GM10847 (cell line): ENCODE data around the gene TMEM190.

ENCODE experiments used
- POLR2A ChIP-seq: IDR thresholded peaks from 2 replicates; pipeline ENCODE4 v1.6.1; 2011; ENCODE audit not compliant: insufficient read length; ENCODE audit errors: extremely low read depth

Gene TMEM190

DNA sequence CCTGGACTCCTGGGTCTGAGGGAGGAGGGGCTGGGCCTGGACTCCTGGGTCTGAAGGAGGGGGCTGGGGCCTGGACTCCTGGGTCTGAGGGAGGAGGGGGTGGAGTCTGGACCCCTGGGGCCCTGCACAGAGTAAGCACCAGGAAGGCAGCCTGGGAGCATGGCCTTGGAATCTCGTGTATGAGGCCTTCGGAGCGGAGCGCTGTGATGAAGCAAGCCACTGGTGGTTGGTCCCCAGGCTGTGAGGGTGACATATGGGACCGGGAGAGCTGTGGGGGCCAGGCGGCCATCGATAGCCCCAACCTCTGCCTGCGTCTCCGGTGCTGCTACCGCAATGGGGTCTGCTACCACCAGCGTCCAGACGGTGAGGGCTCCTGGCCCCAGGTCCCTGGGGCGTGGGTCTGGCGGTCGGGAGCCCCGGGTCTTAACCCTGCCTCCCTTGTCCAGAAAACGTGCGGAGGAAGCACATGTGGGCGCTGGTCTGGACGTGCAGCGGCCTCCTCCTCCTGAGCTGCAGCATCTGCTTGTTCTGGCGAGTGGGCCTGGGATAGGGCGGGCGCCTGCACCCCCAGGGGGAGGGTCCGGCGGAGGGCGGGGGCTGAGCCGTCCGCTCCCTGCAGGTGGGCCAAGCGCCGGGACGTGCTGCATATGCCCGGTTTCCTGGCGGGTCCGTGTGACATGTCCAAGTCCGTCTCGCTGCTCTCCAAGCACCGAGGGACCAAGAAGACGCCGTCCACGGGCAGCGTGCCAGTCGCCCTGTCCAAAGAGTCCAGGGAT is 918 bp downstream of the TMEM190 start:
- TF ChIP-seq POLR2A: no peak

DNA sequence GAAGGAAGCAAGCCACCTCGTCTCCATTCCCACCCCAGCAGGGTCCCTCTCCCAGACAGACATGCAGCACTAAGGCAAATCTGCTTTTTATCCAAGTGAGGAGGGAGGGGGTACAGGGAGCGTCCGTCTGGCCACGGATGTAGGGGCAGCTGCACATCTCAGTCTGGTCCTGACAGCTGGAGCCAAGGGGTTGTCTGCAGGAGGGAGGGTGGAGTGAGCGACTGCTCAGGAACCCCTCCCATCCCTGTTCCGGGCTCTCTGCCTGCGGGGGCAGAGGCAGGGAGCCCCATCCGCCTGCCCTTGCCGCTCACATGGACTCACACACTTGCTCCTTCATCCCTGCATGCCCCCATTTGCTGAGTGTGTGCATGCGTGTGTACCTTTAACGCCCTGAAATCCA is 2.5 kb downstream of the TMEM190 start:
- no peak for TF ChIP-seq POLR2A

DNA sequence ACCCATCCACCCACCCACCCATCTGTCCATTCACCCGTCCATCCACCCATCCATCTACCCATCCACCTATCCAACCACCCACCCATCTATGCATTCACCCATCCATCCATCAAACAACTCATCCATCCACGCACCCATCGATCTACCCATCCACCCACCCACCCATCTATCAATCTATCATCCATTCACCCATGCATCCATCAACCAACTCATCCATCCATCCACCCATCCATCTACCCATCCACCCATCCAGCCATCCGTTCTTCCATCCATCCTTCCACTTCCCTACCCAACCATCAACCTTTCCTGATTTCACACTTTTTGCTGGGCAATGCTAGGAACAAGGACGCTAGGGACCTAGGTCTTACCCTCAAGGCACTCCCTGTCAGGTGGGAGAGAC is 5.4 kb downstream of the TMEM190 start:
- no peak for TF ChIP-seq POLR2A

DNA sequence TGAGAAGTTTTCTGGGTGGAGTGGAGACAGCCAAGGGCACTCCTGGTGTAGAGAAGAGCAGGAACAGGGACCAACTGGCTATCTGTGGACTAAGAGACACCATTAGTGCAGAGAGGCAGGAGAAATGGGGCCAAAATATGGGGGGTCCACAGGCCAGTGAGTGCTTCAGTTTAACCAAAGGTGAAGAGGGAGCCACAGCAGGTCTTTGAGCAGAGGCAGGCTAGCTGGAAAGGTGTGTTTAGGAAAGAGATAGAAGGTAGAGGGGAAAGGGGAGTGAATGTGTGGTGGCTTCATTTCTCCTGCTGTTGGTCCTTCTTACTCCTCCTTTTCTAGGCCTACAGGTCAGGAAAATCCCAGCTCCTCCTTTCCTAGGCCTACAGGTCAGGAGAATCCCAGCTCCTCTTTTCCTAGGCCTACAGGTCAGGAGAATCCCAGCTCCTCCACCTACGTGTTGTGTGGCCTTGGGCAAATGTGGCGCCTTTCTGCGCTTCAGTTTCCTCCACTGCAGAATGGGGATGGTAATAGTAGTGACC is 6.0 kb downstream of the TMEM190 start:
- no peak for TF ChIP-seq POLR2A

DNA sequence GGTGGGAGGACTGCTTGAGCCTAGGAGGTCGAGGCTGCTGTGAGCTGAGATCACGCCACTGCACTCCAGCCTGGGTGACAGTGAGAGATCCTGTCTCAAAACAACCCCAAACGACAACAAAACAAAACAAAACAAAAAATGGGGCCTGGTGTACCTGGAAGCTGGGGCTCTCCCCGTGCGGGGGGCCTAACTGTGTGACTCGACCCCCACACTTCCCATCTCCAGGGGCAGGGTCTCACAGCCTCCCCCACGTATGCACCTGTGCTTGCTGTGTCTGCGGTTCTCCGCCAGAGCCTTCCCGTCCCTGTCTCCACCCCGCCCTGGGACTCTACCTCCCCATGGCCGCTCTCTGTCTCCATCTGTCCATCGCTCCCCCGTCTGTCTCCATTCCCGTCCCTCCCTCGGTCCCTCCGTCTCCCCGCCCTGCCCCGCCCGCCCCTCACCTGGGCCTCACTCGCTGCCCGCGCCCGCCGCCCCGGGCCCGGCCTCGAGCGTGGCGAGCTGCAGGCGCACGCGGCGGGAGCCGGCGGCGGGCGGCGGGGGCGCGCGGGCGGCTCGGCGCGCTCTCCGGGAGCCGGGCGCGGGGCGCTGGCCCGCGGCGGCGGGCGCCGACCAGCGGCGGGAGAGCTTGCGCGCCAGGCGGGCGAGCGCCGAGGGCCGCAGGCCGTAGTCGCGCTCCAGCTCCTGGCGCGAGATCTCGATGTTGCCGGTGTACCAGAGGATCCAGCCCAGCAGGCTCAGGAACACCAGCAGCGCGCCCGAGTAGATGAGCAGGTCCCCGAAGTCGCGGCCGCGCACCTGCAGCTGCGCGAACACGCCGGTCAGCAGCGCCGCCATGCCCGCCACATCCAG is 6.9 kb downstream of the TMEM190 start:
- TF ChIP-seq POLR2A: peak; percentile 43

DNA sequence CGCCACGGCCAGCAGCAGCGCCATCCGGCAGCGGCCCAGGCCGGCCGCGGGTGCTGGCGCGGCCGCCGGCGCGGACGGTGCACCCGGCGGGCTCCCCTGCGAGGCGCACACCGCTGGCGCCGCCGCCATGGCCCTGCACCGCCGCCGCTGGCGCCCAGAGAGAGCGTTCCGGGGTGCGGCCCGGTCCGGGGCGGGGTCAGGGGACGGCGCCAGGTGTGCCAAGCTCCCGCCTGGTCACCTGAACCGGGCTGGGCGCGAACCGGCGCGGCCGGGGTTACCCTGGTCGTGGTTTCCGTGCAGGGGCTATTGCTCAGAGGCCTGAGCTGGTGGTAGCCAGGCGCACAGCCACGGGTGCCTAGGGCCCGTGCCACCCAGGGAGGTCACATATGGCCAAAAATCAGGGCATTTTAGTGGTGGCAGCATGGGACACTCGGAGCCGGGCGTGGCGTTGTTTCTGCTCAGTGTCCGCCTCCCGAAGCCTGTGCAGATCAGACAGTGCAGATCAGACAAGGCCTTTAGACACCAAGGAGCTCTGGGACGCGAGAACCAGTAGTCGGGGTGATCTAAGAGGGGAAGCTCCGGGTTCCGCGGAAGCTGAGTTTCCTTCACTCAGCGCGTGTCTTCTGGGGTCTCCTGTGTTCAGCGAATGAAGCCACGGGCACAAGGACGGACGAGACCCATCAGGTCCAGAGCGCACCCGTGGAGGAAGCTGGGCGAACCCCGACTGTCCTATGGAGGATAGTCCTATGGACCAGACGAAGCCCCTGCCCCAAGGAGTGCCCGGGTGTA is 7.7 kb downstream of the TMEM190 start, which contains the start of gene TMEM238:
TMEM238 (minus strand) TSS at position 162 of the 789 bp plus-strand sequence; CDS start at position 129, 33 bp downstream.
- no peak for TF ChIP-seq POLR2A

DNA sequence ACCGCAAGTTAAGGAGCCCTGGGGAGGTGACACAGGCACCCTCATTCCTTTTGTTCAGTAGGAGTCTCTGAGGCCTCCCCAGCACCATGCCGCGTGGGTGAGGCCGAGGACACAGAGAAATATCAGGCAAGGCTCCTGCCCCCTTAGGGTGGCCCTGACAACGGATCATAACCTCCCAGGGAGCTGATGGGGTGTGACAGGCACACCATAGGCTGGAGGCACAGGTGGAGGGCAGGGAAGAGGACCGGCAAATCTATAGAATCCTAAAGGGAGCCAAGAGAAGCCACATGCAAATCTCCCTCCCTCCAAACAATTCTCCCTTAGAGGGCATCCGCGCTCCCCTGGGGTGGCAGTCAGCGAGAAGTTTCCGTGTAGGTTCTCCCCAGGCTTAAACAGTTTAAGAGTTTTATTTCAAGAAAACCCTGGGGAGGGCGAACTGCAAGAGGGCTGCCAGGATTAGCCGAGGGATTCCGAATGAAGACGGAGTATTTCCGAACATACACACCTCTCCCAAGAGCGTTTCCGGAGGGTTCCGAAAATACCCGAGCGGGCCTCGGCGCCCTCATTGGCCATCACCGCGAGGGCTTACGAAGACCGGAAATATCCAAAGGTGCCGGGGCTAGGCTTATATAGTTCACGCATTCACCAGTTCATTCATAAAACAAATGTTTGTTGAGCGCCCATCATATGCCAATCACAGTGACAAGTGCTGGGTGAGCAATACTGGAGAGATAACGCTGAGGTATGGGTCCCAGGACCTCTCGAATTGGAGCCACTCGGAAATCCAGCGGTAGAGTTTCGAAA is 8.5 kb downstream of the TMEM190 start:
- TF ChIP-seq POLR2A: no peak

DNA sequence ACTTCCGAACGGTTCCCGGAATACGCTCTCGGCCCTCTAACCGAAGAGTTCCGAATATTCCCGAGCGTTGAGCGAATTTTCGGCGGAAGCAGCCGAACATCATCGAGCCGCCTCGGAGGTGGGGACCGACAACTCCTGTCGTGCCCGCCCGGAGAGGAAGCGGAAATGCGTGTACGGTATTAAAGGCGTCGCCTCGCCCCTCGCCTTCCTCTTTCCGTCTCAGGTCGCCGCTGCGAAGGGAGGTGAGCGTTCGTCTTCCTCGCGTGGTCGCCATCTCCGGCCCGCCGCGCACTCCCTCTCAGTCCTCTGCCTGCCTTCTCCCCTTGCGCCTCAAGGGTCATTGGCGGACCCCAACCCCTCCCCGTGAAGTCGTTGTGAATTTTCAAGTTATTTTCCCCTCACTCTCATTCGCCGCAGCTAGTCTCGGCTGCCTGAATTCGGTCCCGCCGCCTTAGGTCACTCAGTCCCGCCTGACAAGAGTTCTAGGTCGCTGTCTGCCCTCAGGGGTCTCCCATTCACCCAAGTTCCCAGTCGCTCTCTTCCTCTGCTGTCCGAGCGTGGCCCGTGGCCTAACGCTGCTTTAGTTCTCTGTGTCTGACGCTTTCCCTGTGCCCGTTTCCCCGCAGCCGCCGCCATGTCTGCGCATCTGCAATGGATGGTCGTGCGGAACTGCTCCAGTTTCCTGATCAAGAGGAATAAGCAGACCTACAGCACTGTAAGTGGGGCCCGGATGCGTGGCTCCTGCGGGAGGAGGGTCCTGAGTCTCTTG is 9.3 kb downstream of the TMEM190 start, which contains the start of gene RPL28:
RPL28 (plus strand) TSS at position 209 of the 769 bp plus-strand sequence; CDS start at position 635, 426 bp downstream.
- TF ChIP-seq POLR2A: peak; percentile 99

DNA sequence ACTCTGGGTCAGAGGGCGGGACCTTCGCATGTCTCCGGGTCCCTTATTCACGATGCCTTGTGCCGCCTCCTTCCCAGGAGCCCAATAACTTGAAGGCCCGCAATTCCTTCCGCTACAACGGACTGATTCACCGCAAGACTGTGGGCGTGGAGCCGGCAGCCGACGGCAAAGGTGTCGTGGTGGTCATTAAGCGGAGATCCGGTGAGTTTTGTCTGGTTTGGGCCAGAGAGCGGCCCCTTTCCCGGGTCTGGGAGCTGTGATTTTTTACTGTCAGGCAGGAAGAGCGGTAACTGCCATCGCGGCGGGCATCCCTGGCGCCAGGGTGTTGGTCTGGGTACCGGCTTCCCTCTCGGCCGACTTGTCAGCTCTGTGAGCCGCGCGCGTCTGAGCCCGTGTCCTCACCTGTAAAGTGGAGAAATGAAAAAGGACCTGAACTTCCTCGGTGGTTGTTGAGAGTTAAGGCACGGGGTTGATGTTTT is 9.9 kb downstream of the TMEM190 start:
- no peak for TF ChIP-seq POLR2A

DNA sequence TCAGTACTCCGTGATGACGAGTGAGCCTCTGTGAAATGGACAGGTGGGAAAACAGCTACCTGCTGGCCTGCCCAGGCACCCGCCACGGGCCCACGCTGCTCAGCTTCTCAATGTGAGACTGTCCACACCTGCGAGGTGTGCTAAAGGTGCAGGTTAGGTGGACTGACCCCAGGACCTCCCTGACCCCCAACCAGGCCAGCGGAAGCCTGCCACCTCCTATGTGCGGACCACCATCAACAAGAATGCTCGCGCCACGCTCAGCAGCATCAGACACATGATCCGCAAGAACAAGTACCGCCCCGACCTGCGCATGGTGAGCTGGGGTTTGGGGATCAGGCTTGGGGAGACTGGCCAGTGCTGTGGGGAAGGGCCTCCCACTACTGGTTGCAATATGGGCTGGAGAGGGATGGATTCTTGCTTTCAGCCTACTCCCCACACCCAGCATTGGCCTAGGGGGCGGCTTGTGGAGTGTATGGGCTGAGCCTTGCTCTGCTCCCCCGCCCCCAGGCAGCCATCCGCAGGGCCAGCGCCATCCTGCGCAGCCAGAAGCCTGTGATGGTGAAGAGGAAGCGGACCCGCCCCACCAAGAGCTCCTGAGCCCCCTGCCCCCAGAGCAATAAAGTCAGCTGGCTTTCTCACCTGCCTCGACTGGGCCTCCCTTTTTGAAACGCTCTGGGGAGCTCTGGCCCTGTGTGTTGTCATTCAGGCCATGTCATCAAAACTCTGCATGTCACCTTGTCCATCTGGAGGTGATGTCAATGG is 11.3 kb downstream of the TMEM190 start:
- no peak for TF ChIP-seq POLR2A

DNA sequence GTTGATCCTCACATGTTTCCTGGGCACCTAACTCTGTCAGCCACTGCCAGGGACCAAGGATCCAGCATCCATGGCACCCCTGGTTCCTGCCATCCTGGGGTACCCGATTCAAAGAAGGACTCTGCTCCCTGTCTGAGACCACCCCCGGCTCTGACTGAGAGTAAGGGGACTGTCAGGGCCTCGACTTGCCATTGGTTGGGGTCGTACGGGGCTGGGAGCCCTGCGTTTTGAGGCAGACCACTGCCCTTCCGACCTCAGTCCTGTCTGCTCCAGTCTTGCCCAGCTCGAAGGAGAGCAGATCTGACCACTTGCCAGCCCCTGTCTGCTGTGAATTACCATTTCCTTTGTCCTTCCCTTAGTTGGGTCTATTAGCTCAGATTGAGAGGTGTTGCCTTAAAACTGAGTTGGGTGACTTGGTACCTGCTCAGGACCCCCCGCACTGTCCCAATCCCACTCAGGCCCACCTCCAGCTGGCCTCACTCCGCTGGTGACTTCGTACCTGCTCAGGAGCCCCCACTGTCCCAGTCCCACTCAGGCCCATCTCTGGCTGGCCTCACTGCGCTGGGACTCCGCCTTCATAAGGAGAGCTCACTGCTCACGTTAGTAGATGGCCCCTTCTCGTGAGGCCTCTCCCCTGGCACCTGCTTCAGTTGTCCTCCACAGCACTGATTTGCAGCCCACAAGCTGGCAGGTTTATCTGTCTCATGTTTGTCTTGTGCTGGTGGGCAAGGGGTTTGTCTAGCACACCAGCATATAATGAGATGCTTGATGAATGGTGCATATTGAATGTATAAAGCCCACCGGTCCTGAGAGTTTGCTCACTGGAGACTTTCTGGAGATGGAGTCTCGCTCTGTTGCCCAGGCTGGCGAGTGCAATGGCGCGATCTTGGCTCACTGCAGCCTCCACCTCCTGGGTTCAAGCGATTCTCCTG is 13.0 kb downstream of the TMEM190 start:
- peak; percentile 16 for TF ChIP-seq POLR2A
